ENCODE measurements around the gene CSAD.

DNA sequence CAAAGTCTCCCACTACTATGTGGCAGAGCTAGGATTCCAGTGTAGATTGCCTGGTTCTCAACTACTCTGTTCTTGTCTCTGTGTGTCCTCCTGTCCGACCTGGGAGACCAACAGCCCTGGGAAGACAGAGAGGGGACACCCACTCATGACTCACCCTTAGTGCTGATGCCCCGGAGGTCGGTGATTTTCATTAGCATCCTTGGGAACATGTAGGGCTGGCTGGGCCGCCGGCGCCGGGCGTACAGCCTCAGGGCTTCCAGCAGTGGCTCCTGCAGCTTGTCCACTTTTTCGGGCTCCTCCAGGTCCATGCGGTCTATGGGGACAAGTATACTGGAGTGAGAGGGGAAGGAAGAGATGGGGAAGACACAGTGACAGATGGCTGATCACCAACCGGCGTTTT, 32.2 kb upstream of the CSAD start:
- TF ChIP-seq POLR2AphosphoS5 (IDR thresholded peaks at IDR 0.05): no peak
- TF ChIP-seq, protein P1, sequence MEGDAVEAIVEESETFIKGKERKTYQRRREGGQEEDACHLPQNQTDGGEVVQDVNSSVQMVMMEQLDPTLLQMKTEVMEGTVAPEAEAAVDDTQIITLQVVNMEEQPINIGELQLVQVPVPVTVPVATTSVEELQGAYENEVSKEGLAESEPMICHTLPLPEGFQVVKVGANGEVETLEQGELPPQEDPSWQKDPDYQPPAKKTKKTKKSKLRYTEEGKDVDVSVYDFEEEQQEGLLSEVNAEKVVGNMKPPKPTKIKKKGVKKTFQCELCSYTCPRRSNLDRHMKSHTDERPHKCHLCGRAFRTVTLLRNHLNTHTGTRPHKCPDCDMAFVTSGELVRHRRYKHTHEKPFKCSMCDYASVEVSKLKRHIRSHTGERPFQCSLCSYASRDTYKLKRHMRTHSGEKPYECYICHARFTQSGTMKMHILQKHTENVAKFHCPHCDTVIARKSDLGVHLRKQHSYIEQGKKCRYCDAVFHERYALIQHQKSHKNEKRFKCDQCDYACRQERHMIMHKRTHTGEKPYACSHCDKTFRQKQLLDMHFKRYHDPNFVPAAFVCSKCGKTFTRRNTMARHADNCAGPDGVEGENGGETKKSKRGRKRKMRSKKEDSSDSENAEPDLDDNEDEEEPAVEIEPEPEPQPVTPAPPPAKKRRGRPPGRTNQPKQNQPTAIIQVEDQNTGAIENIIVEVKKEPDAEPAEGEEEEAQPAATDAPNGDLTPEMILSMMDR (IDR thresholded peaks at IDR 0.05 in 8 of 11, conservative IDR thresholded peaks at IDR 0.05 in 3 of 11): no peak
